HG03066 (cell line): Measurements from ENCODE around the gene SNRNP70.

Experiments
- ATAC-seq: cut with Tn5 transposase; IDR thresholded peaks from one replicate; pipeline ENCODE4 v1.9.1; 2021; ENCODE audit warnings: low read depth; ENCODE audit not compliant: unreplicated experiment

The SNRNP70 gene

DNA sequence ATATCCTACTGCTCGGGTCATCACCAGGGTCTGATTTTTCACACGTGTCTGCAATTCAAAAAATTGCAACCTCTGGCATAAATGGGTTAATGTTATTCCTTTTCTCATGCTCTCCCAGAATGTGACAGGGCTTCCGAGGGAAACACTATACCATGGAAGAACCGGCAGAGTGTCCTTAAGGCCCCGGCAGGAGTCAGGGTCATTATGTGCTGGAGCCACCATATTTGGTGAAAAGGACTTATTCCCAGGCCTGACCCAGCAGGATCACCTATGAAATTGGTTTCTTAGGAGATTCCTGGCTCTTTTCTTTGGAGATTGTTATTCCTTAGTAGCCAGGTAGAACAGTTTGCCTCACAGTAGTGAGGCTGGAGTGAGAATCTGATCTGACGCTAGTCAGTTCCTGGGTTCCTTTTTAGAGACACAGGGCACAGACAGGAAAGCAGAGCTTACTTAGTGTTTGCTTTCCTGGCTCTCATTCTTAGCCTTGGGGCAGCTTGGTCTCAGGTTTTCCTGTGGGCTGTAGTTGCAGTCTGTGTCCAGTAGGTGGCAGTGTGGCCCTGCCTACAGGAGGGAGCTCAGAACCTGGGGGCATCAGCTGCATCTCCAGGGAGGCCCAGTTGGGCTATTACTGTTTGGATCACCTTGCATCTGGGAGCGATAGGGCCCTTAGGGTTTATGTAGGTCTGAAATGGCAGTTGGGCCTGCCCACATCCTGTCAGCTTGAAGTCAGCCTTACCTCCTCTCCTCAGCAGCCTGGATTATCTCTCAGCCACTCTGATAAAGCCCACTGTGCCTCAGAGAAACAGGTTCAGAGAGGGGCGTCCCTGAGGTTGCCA is 12.4 kb downstream of the SNRNP70 start:
- ATAC-seq, result no peak

DNA sequence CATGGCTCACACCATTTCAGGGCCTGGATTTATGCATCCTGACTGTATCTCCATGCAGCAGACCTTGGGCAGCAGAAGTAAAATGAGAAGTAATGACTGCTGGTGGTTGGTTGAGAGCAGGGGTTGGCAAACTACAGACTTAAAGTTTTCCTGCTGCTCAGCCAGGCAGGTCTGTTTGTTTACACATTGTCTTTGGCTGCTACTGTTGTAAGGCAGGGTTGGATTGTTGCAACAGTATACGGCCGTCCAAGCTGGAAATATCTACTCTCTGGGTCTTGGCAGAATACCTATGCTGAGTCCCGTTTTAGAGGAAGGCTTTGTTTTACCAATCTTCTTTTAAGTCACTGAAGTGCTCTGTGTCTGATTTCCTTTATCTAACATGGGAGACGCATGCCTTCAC is 13.5 kb downstream of the SNRNP70 start:
- no peak for ATAC-seq

DNA sequence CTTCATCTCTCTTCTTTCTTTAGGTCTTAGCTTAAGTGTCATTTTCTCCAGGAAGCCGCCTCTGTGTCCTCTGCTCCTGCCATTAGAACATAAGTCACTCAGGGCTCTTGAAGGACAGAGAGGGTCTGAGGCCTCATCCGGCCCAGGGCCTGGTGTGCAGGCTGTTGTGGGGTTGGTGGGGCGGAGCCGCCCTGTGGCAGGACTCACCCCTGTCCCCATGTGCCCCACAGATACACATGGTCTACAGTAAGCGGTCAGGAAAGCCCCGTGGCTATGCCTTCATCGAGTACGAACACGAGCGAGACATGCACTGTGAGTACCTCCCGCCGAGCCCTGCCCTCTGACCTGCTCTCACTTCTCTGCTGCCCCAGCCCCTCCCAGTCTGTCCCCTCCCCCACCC is 15.9 kb downstream of the SNRNP70 start:
- ATAC-seq, result no peak

DNA sequence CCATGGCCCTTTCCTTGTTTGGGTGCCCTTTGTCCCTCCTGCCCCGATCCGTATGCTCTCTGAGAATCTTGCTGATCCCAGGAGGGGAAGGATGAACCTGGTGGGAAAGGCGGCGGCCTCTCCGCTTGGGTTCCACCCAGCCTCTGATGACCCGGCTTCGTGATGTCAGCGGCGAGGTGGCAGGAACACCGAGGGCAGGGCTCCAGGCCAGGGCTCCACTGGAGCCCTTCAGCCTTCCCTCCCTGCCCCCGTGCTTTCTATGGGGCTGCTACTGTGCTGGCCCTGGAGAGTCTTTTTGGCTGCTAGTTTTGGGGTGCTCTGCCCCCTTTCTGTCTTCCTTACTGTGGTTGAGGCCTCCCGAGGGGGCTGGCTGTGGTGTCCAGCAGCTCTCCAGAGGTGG is 17.1 kb downstream of the SNRNP70 start:
- ATAC-seq, result no peak

DNA sequence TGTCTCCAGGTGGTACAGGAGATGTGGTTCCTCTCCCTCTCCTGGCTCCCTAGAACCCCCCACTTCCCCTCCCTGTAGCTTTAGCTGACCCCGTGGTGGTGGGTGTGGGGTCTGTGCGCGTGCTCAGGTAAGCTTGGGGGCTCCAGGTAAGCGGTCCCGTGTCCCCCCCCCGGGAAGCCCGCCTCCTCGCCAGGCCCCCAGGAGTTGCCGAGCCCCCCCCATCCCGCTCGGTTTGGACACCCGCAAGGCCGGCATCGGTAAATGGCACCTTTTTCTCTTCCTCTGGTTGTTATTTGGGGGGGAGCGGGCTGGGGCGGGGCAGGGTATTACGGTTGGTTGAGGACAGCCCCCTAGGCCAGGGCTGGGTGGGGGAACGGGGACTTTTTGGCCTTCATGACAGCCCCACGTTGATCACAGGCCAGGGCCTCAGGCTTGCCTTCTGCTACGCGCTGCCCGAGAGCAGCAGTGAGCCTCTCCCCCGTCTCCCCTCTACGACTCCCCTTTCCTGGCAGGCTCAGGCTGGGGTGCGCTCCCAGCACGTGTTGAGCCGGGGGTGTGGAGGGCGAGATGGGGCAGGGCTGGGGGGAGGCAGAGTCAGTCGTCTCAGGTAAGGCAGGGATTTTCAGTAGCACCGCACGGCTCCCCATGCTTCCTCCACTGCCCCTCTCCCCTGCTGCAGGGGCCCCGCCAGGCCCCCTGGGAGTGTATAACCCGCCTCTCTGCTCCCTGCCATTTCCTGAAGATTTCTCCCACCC is 18.3 kb downstream of the SNRNP70 start:
- ATAC-seq, result no peak

DNA sequence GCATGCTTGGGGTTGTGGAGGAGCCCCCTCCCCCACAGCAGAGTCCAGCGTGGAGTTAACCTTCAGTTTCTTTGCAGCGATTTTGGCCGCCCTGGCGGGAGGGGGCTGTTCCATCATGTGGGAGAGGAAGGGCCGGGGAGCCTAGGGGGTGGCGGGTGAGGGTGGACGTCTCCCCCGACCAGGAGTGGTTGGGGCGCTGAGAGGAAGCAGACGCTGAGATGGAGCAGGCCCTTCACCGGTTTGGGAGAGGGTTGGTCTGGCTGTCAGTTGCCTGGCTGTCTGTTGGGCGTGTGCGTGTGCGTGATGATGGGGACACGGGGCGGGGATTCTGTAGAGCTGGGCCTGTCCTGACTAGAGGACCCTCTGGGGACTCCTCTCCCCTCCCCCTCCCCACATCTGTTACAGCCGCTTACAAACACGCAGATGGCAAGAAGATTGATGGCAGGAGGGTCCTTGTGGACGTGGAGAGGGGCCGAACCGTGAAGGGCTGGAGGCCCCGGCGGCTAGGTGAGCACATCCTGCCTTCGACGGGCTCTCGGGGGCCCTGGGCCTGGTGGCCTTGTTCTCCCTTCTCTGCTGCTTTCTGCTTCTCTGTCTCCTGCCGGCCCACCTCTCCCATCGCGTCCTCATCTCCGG is 19.1 kb downstream of the SNRNP70 start:
- no peak for ATAC-seq

DNA sequence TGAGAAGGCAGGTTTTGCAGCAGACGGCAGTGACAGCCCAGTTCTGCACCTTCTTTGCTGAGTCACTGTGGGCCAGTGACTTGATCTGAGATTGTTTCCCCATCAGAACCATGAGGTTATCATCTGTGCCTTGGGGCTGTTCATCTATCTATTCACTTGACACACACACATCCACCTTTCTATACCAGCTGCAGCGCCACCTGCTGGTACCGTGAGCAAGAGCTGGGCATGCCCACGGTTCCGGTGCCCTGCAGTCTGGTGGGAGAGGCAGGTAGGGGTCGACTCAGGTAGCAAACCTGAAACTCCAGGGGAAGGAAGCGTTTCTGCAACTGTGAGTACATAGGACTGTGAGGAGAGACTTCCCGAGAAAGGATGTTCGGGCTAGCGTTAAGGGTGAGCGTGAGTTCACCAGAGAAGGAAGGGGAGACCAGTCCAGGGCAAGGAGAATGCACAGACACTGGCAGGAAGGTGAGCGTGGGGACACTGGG is 21.4 kb downstream of the SNRNP70 start:
- no peak for ATAC-seq

DNA sequence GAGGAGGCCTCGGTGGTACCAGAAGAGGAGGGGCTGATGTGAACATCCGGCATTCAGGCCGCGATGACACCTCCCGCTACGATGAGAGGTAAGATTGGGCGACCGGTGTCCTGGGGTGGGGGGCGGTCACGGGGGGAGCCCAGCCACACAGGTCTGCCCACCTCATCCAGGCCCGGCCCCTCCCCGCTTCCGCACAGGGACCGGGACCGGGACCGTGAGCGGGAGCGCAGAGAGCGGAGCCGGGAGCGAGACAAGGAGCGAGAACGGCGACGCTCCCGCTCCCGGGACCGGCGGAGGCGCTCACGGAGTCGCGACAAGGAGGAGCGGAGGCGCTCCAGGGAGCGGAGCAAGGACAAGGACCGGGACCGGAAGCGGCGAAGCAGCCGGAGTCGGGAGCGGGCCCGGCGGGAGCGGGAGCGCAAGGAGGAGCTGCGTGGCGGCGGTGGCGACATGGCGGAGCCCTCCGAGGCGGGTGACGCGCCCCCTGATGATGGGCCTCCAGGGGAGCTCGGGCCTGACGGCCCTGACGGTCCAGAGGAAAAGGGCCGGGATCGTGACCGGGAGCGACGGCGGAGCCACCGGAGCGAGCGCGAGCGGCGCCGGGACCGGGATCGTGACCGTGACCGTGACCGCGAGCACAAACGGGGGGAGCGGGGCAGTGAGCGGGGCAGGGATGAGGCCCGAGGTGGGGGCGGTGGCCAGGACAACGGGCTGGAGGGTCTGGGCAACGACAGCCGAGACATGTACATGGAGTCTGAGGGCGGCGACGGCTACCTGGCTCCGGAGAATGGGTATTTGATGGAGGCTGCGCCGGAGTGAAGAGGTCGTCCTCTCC is 22.6 kb downstream of the SNRNP70 start:
- ATAC-seq, result no peak

DNA sequence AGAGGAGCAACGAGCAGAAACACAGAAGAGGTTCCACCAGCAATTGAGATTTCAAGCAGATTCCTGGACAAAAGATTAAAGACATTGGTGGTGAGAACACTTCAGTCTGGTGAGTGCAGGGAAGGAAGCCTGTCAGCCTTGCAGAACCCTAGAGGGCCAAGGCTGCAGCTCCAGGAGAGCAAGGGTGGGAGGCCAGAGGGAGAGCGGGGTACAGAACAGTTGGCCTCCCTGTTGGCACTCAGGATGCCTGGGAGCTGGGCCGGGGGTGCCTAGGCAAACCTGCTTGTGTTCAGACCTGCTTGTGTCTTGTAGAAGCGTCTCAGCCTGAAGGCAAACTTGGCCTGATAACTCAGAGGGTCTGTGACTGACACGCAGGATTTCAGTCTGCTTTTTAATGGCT is 23.8 kb downstream of the SNRNP70 start:
- ATAC-seq, result no peak

DNA sequence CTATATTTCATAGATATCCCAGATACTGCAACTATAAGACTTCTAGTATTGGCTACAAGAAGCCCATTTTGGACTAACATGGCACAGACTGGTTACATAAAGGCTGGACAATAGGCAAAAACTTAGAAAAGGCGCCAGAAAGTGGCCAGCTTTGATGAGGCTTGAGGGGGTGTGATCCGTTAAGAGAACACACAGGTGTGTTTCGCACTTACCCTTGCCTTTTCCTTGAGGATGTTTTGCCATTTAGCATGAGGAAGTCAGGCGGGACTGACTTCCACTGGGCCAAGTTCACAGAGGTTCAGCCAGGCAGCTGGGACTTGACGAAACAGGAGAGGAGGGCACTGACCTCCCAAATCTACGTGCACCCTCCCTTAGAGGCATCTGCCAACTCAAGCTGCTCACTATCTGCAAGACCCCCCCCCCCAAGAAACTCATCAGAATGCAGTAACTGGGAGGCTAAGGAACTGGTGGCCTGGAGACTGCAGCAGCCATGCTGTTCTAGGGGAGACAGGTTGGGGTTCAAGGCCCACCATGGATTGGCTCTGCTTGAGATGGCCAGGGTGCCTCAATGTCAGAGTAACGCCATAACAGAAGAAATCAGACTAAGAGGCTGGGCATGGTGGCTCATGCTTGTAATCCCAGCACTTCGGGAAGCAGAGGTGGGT is 24.4 kb downstream of the SNRNP70 start:
- ATAC-seq, result no peak

DNA sequence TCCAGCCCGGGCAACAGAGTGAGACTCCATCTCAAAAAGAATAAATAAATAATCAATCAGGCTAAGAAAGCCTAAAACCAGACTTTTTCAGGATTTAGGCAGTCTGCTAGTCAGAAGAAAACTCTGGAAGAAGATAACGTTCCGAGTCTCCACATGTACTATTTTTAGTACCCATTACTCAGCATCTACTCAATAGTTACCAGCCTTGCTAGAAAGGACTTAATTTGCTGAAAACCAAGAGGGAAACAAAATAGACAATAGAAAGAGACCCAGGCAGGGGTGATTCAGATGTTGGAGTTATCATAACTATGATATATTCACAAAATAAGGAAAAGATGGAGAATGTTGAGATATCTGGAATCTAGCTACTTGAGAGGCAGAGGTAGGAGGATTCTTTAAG is 25.3 kb downstream of the SNRNP70 start:
- no peak for ATAC-seq

DNA sequence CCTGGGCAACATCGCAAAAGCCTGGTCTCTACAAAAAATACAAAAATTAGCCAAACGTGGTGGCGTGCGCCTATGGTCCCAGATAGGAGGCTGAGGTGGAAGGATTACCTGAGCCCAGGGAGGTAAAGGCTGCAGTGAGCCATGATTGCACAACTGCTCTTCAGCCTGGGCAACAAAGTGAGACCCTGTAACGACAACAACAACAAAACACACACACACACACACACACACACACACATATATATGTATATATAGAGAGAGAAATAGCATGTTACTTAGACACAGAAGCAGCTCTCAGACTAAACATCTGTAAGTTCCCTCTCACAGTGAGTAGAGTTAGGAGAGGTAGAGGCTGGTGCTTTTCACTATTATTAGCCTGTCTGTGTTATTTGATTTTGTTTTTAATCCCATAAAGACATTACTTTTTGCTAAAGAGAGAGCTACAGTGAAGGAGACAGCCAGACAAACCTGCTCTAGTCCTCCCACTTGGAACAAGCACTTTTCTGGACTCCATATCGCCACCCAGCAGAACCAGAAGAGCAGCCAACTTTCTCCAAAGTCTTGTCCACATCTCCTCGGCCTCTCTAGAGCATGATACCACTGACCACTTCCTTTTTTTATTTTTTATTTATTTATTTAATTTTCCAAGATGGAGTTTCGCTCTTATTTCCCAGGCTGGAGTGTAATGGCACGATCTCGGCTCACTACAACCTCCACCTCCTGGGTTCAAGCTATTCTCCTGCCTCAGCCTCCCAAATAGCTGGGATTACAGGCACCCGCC is 26.2 kb downstream of the SNRNP70 start:
- ATAC-seq, result no peak

DNA sequence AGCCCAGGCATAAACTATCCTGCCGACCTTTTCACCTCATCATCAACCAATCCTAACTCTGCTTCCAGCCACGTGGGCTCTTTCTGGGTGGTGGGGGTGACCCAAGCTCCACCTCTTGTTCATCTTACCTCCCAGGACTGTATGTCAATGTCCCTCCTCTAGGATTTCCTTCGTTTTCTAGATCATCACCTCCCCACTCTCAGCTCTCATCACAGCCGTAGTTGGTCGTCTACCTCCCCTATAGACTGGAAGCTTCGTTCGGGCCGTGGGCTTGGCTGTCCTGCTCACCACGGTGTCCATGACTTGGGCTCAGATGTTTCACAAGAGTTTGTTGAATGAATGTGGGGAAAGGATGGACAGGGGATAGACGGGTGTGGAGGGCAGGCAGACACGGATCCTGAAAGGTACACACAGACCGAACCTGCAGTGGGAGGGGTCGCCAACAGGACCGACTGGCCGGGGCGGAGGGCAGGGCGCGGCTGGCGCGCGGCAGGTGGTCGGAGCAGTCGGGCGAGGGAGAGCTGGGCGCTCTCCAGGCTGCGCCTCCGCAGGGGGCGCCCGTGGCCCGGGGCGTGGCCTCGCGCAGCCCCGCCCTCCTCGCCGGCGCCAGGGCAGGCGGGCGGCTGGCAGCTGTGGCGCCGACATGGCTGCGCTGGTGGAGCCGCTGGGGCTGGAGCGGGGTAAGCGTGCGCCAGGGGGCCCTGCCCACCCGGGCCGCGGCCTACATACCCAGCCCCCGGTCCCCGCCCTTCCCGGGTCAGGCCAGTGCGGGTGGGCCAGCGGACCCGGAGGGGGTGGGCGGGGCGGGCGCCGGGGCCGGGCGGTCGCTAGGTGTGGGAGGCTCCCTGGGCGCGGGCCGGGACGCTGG is 28.7 kb downstream of the SNRNP70 start, which contains the start of gene LIN7B:
Gene LIN7B, plus strand, starts transcription at position 609 of the 868 bp plus-strand sequence. Its CDS starts 35 bp downstream, at position 644.
- ATAC-seq, result no peak

DNA sequence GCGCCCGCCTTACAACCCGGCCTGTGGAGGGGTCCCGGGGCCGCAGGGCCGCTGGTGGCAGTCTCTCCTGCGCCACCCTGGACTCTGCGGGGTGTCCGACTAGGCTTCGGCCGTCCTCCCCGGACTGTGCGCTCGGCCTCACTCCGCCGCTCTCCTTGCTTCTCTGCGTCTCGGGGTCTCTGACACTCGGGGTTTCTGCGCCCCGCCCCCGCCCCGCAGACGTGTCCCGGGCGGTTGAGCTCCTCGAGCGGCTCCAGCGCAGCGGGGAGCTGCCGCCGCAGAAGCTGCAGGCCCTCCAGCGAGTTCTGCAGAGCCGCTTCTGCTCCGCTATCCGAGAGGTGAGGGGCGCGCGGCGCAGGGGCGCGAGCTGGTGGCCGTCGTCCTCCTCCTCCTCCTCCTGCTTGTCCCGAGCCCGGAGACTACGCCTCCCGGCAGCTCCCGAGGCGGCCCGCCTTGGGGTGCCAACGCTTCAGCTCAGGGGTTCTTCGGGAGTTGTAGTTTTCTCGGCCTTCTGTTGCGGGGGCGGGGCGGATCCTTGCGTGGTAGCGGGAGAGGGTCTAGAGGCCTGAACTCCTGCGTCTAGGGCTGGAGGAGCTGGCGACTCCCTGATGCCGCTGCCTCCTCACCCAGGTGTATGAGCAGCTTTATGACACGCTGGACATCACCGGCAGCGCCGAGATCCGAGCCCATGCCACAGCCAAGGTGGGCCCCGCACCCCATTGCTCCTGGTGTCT is 29.5 kb downstream of the SNRNP70 start:
- ATAC-seq, result no peak

DNA sequence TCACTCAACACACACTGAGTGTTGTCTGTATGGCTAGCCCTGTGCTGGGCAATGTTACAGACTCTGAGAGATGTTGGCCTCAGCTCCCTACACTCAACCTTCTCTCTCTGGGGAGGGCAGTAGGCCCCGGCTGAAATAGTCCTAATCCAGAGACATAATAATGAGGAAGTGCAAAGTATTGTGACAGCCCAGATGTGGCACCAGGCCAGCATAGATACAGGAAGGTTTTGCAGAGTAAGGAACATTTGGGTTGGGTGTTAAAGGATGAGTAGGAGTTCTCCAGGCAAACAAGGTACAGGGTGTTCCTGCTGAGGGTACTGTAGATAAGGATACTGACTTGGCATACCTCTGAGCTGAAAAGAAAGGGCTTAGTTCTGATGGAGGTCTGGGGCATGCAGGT is 31.3 kb downstream of the SNRNP70 start:
- ATAC-seq, result no peak

DNA sequence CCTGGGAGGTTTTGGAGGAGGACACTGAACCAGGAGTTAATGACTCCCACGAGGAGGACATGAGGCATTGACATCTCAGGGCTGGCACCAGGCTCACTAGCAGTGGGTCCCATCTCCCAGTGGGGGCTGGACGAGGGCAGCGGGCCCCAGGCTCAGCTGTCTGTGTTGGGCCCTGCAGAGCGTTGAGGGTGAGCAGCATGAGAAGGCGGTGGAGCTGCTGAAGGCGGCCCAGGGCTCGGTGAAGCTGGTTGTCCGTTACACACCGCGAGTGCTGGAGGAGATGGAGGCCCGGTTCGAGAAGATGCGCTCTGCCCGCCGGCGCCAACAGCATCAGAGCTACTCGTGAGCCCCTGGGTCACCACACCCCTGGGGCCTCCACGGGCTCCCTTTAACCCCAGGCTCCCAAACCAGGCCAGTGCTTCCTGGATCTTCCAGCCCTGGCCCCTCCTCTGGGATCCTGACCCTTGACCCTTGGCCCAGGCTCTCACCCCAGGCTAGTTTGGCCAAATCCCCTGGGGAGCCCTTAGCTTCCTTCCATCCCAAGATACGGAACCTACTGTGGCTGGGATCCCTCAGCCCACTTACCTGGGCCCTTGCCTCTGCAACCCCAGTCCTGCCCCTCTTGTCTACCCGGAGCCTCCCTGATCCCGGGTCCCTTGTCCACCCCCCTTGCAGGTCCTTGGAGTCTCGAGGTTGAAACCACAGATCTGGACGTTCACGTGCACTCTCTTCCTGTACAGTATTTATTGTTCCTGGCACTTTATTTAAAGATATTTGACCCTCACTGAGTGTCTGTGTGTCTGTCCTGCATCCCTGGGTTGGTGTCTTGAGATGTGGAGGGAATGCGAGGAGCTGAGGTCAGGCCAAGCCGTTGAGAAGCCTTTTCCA is 32.7 kb downstream of the SNRNP70 start:
- ATAC-seq, result no peak
